SU-DHL-6 (cell line): ENCODE data around the gene ATP6V0B.

Source experiments
- H2AFZ ChIP-seq: fragments of 200-600 bp; sonication (generic); 2 replicates; pipeline ENCODE4 v1.6.1; 2014; ENCODE audit warnings: low read depth, mild to moderate bottlenecking, moderate library complexity, mixed read lengths, antibody characterized with exemption, low read length; ENCODE audit not compliant: severe bottlenecking
- H3F3A ChIP-seq: fragments of 200-600 bp; shearing (Covaris generic); 2 replicates; pipeline ENCODE4 v1.6.0; 2016; ENCODE audit warnings: antibody characterized with exemption, mild to moderate bottlenecking; ENCODE audit not compliant: insufficient read depth
- H3K27ac ChIP-seq: fragments of 200-600 bp; sonication (generic); 2 replicates; pipeline ENCODE4 v1.5.1; 2016; ENCODE audit warnings: low read depth, mild to moderate bottlenecking, low read length, moderate library complexity, mixed read lengths
- H3K27me3 ChIP-seq: fragments of 200-600 bp; sonication (generic), shearing (Covaris generic); 2 replicates; pipeline ENCODE4 v1.6.0; 2014; ENCODE audit warnings: mild to moderate bottlenecking, low read length
- H3K36me3 ChIP-seq: fragments of 200-600 bp; sonication (generic); 2 replicates; pipeline ENCODE4 v1.6.1; 2014; ENCODE audit warnings: mild to moderate bottlenecking, low read length, mixed read lengths
- H3K4me2 ChIP-seq: fragments of 300-600, 200-600 bp; shearing (Covaris generic), sonication (generic); 2 replicates; pipeline ENCODE4 v1.6.0; 2014; ENCODE audit warnings: low read length, low read depth, mild to moderate bottlenecking; ENCODE audit not compliant: poor library complexity, severe bottlenecking
- H3K4me3 ChIP-seq: fragments of 200-600 bp; sonication (generic); 2 replicates; pipeline ENCODE4 v1.5.1; 2014; ENCODE audit warnings: antibody characterized with exemption, low read length, mild to moderate bottlenecking, mixed read lengths; ENCODE audit not compliant: insufficient read depth, poor library complexity, severe bottlenecking
- H3K79me2 ChIP-seq: fragments of 200-600 bp; sonication (generic); 2 replicates; pipeline ENCODE4 v1.6.1; 2014; ENCODE audit warnings: mild to moderate bottlenecking, low read length, moderate library complexity; ENCODE audit not compliant: insufficient read depth
- H3K9ac ChIP-seq: fragments of 200-600 bp; sonication (generic); 2 replicates; pipeline ENCODE4 v1.7.0; 2014; ENCODE audit warnings: mild to moderate bottlenecking, low read length
- H3K9me2 ChIP-seq: fragments of 200-600 bp; sonication (generic); replicated peaks from 2 replicates; pipeline ENCODE4 v1.6.1; 2014; ENCODE audit warnings: low read length; ENCODE audit not compliant: insufficient read depth
- H3K9me3 ChIP-seq: fragments of 200-600 bp; sonication (generic); 2 replicates; pipeline ENCODE4 v1.6.1; 2014; ENCODE audit warnings: low read length, mixed read lengths; ENCODE audit not compliant: insufficient read depth
- H4K20me1 ChIP-seq: fragments of 200-600 bp; sonication (generic); 2 replicates; pipeline ENCODE4 v1.6.1; 2014; ENCODE audit warnings: low read depth, mild to moderate bottlenecking, antibody characterized with exemption, low read length, moderate library complexity, mixed read lengths
- CTCF ChIP-seq: fragments of 200-600 bp; sonication (generic); IDR thresholded peaks from one replicate; pipeline ENCODE4 v1.5.1; 2017; ENCODE audit warnings: antibody characterized with exemption, mild to moderate bottlenecking, low read length, moderate library complexity; ENCODE audit not compliant: insufficient read depth, poor library complexity, severe bottlenecking
- EZH2phosphoT487 ChIP-seq: fragments of 200-600 bp; sonication (generic), shearing (Covaris generic); conservative IDR thresholded peaks from 2 replicates; pipeline ENCODE4 v1.6.1; 2018; ENCODE audit warnings: mild to moderate bottlenecking, antibody characterized with exemption, low read length, moderate library complexity, mixed read lengths

ATP6V0B gene

GRCh38 chr1:44013949-44014348 lies 39.2 kb downstream of the ATP6V0B start:
- Histone ChIP-seq H3K4me3 (no peak overlapping the region), H3K9me2 (no peaks in the 10 kb centered on the region), H3K27me3 (no peaks in the 10 kb centered on the region), H3K9ac (no peak overlapping the region), H3F3A (no peaks in the 10 kb centered on the region), H3K79me2 (no peaks in the 10 kb centered on the region), H3K4me2 (no peak overlapping the region), H3K36me3 (no peaks in the 10 kb centered on the region), H2AFZ (no peak overlapping the region), H4K20me1 (no peaks in the 10 kb centered on the region), H3K27ac (no peak overlapping the region), H3K9me3 (no peaks in the 10 kb centered on the region)
- TF ChIP-seq EZH2phosphoT487 (no peak), CTCF (no peak)

- Histone ChIP-seq H3K9me3 (no peaks in the 10 kb centered on the region), H4K20me1 (no peaks in the 10 kb centered on the region), H3K27ac (no peak overlapping the region), H2AFZ (no peak overlapping the region), H3K9ac (no peak overlapping the region), H3K4me2 (no peak overlapping the region), H3K27me3 (no peaks in the 10 kb centered on the region), H3K9me2 (no peaks in the 10 kb centered on the region), H3F3A (no peaks in the 10 kb centered on the region), H3K36me3 (no peaks in the 10 kb centered on the region), H3K79me2 (no peaks in the 10 kb centered on the region), H3K4me3 (no peak overlapping the region)
- TF ChIP-seq CTCF (no peak), EZH2phosphoT487 (no peak)
These were observed 39.8 kb downstream of the ATP6V0B start for GRCh38 chr1:44014365-44015104.

GRCh38 chr1:44015206-44015605 lies 40.4 kb downstream of the ATP6V0B start:
- H2AFZ ChIP-seq = no peak overlapping the region
- no peak overlapping the region for H3K4me2 ChIP-seq
- H3K27me3 ChIP-seq = no peaks in the 10 kb centered on the region
- H3K36me3 ChIP-seq = no peaks in the 10 kb centered on the region
- H3K4me3 ChIP-seq = no peak overlapping the region
- no peaks in the 10 kb centered on the region for H3K79me2 ChIP-seq
- H3F3A ChIP-seq = no peaks in the 10 kb centered on the region
- TF ChIP-seq CTCF (no peak), EZH2phosphoT487 (no peak)
- H3K9me3 ChIP-seq = no peaks in the 10 kb centered on the region
- H4K20me1 ChIP-seq = no peaks in the 10 kb centered on the region
- H3K9ac ChIP-seq = no peak overlapping the region
- H3K9me2 ChIP-seq = no peaks in the 10 kb centered on the region
- no peak overlapping the region for H3K27ac ChIP-seq
